IMR-90 (cell line): ENCODE measurements around the gene AMOTL2. TPM values are rescaled to one million over a fixed set of nuclear protein-coding genes. Genes with fewer than 3 reads are reported as not detected.

Experiments used
- ATAC-seq: fragments of 200-7000 bp; cut with Tn5 transposase; 2 replicates; pipeline ENCODE4 v1.9.1; 2020; ENCODE audit warnings: low read depth, mild to moderate bottlenecking, moderate library complexity
- BruUV-seq: library from RNA; stranded (reverse); fragments of 400-500 nt; replicated peaks from 2 replicates; lab custom pipeline; 2021; lab: Mats Ljungman, UMichigan
- CTCF ChIA-PET: fragments of 300-600 bp; formaldehyde crosslinking; extraction: SDS; loops from one replicate; lab custom pipeline; 2021; ENCODE audit warnings: antibody characterized with exemption; lab: Yijun Ruan, JAX
- POLR2A ChIA-PET: fragments of 300-600 bp; sonication (Branson Sonifier 250); formaldehyde crosslinking; loops from one replicate; lab custom pipeline; 2022; ENCODE audit warnings: antibody characterized with exemption; ENCODE audit not compliant: unreplicated experiment; lab: Charles Lee
- DNase-seq: peaks from one replicate; pipeline ENCODE4 v3.0.0; 2013
- H2AFZ ChIP-seq: replicated peaks from 2 replicates; pipeline ENCODE3; 2013; ENCODE audit warnings: low read length, mild to moderate bottlenecking; ENCODE audit not compliant: poor library complexity
- H2AK5ac ChIP-seq: 2 replicates; pipeline ENCODE4 v1.6.1; 2013; ENCODE audit warnings: low read depth, low read length, inconsistent platforms
- H2AK9ac ChIP-seq: replicated peaks from 2 replicates; pipeline ENCODE3; 2013; ENCODE audit warnings: mild to moderate bottlenecking, low read depth, low read length, moderate library complexity; ENCODE audit not compliant: poor library complexity
- H2BK120ac ChIP-seq: 2 replicates; pipeline ENCODE4 v1.6.1; 2013; ENCODE audit warnings: low read depth, low read length, inconsistent platforms
- H2BK15ac ChIP-seq: 3 replicates; pipeline ENCODE4 v1.6.1; 2013; ENCODE audit warnings: low read depth, low read length, inconsistent platforms
- H2BK20ac ChIP-seq: 2 replicates; pipeline ENCODE4 v1.6.1; 2013; ENCODE audit warnings: low read depth, mild to moderate bottlenecking, inconsistent platforms, low read length, moderate library complexity
- H2BK5ac ChIP-seq: 2 replicates; pipeline ENCODE4 v1.6.1; 2013; ENCODE audit warnings: mild to moderate bottlenecking, low read depth, low read length, inconsistent platforms; ENCODE audit not compliant: poor library complexity, severe bottlenecking
- H3K14ac ChIP-seq: replicated peaks from 2 replicates; pipeline ENCODE4 v1.6.1; 2013; ENCODE audit warnings: low read depth, low read length, inconsistent platforms
- H3K18ac ChIP-seq: 2 replicates; pipeline ENCODE4 v1.6.1; 2013; ENCODE audit warnings: low read depth, low read length, control low read depth
- H3K23ac ChIP-seq: 2 replicates; pipeline ENCODE4 v1.6.1; 2013; ENCODE audit warnings: low read depth, low read length, inconsistent platforms
- H3K27ac ChIP-seq: 2 replicates; pipeline ENCODE4 v1.5.1; 2013; ENCODE audit warnings: mild to moderate bottlenecking, control low read depth, low read length; ENCODE audit not compliant: insufficient read depth
- H3K27me3 ChIP-seq: 2 replicates; pipeline ENCODE4 v1.6.1; 2013; ENCODE audit warnings: low read length; ENCODE audit not compliant: control insufficient read depth, insufficient read depth
- H3K36me3 ChIP-seq: 2 replicates; pipeline ENCODE4 v1.6.1; 2013; ENCODE audit warnings: low read length, mixed read lengths; ENCODE audit not compliant: control insufficient read depth, insufficient read depth
- H3K4ac ChIP-seq: 2 replicates; pipeline ENCODE4 v1.6.1; 2013; ENCODE audit warnings: low read depth, low read length, inconsistent platforms
- H3K4me1 ChIP-seq: 2 replicates; pipeline ENCODE4 v1.6.1; 2013; ENCODE audit warnings: low read length, mixed read lengths; ENCODE audit not compliant: control insufficient read depth, insufficient read depth
- H3K4me2 ChIP-seq: 2 replicates; pipeline ENCODE4 v1.6.1; 2013; ENCODE audit warnings: low read depth, mild to moderate bottlenecking, control low read depth, low read length, moderate library complexity
- H3K4me3 ChIP-seq: 2 replicates; pipeline ENCODE4 v1.5.1; 2013; ENCODE audit warnings: low read depth, mild to moderate bottlenecking, control low read depth, low read length, moderate library complexity; ENCODE audit not compliant: insufficient read depth
- H3K56ac ChIP-seq: 2 replicates; pipeline ENCODE4 v1.6.1; 2013; ENCODE audit warnings: low read length, inconsistent platforms; ENCODE audit not compliant: insufficient read depth; ENCODE audit errors: extremely low read depth
- H3K79me1 ChIP-seq, 2 experiments: 2 replicates each; pipeline ENCODE4 v1.6.1; 2013; ENCODE audit warnings: low read length in 2 of 2, inconsistent platforms in 1 of 2, low read depth in 1 of 2
- H3K9ac ChIP-seq: 2 replicates; pipeline ENCODE4 v1.6.1; 2013; ENCODE audit warnings: low read depth, low read length, control low read depth
- H3K9me1 ChIP-seq: 2 replicates; pipeline ENCODE4 v1.6.1; 2013; ENCODE audit warnings: low read length, inconsistent platforms; ENCODE audit not compliant: insufficient read depth
- H3K9me3 ChIP-seq: 2 replicates; pipeline ENCODE4 v1.6.1; 2013; ENCODE audit warnings: low read length; ENCODE audit not compliant: control insufficient read depth, insufficient read depth
- H4K20me1 ChIP-seq: 2 replicates; pipeline ENCODE4 v1.6.1; 2013; ENCODE audit warnings: low read length, inconsistent platforms; ENCODE audit not compliant: insufficient read depth
- H4K5ac ChIP-seq: 2 replicates; pipeline ENCODE4 v1.6.1; 2013; ENCODE audit warnings: mild to moderate bottlenecking, low read depth, low read length, control low read depth
- H4K8ac ChIP-seq, 2 experiments: 2 replicates each; pipeline ENCODE4 v1.6.1; 2013; ENCODE audit warnings: low read depth in 2 of 2, low read length in 2 of 2, control low read depth in 1 of 2, inconsistent platforms in 1 of 2
- H4K91ac ChIP-seq: 2 replicates; pipeline ENCODE4 v1.6.1; 2013; ENCODE audit warnings: low read depth, low read length, inconsistent platforms; ENCODE audit not compliant: insufficient read depth
- BHLHE40 ChIP-seq: fragments of 150-350 bp; IDR thresholded peaks from 2 replicates; pipeline ENCODE4 v1.6.1; 2016; ENCODE audit warnings: mild to moderate bottlenecking, low read depth, low read length
- CEBPB ChIP-seq: IDR thresholded peaks from 2 replicates; pipeline ENCODE4 v1.6.1; 2012; ENCODE audit warnings: low read depth, low read length, improper control_type of control experiment
- CHD1 ChIP-seq: IDR thresholded peaks from 2 replicates; pipeline ENCODE4 v1.6.1; 2012; ENCODE audit warnings: low read depth, low read length, improper control_type of control experiment
- FOS ChIP-seq: fragments of 150-350 bp; IDR thresholded peaks from 2 replicates; pipeline ENCODE4 v1.6.1; 2016; ENCODE audit warnings: low read depth, low read length
- MAFK ChIP-seq: IDR thresholded peaks from 2 replicates; pipeline ENCODE4 v1.6.1; 2012; ENCODE audit warnings: low read depth, low read length, improper control_type of control experiment
- MAZ ChIP-seq: IDR thresholded peaks from 2 replicates; pipeline ENCODE4 v1.6.1; 2012; ENCODE audit warnings: low read depth, mild to moderate bottlenecking, low read length, improper control_type of control experiment, moderate library complexity, borderline replicate concordance
- MXI1 ChIP-seq: IDR thresholded peaks from 2 replicates; pipeline ENCODE4 v1.6.1; 2012; ENCODE audit warnings: low read depth, mild to moderate bottlenecking, low read length, moderate library complexity, borderline replicate concordance
- NFE2L2 ChIP-seq: fragments of 150-350 bp; IDR thresholded peaks from 2 replicates; pipeline ENCODE4 v1.6.1; 2016; ENCODE audit warnings: low read depth, mild to moderate bottlenecking, low read length
- POLR2A ChIP-seq: IDR thresholded peaks from 2 replicates; pipeline ENCODE4 v1.6.1; 2012; ENCODE audit warnings: mild to moderate bottlenecking, low read depth, low read length
- RAD21 ChIP-seq: IDR thresholded peaks from 2 replicates; pipeline ENCODE4 v1.6.1; 2012; ENCODE audit warnings: low read length, improper control_type of control experiment
- RCOR1 ChIP-seq: IDR thresholded peaks from 2 replicates; pipeline ENCODE4 v1.6.1; 2012; ENCODE audit warnings: mild to moderate bottlenecking, low read length, improper control_type of control experiment; ENCODE audit not compliant: insufficient replicate concordance
- RFX5 ChIP-seq: IDR thresholded peaks from 2 replicates; pipeline ENCODE4 v1.8.0; 2012; ENCODE audit warnings: low read depth, mild to moderate bottlenecking, low read length, moderate library complexity
- SMC3 ChIP-seq: fragments of 150-350 bp; IDR thresholded peaks from 2 replicates; pipeline ENCODE4 v1.6.1; 2016; ENCODE audit warnings: low read depth, mild to moderate bottlenecking, antibody characterized with exemption, low read length, moderate library complexity
- WGBS, 2 experiments: methylation state at CpG; one replicate each; pipeline versions ENCODE4 v1.1.5 to v1.1.7; 2013; ENCODE audit warnings: missing lambda C conversion rate in 2 of 2; ENCODE audit not compliant: insufficient read length in 1 of 2; ENCODE audit errors: extremely low coverage in 2 of 2; 5-methylcytosine and 5-hydroxymethylcytosine counted together
- dilution Hi-C: fragments of 300-500 bp; cut with HindIII; formaldehyde crosslinking; loops from one replicate; pipeline ENCODE4 v1.14.3; 2018; ENCODE audit warnings: low sequenced_read_pairs; ENCODE audit not compliant: unreplicated experiment
- in situ Hi-C: fragments of 300-500 bp; cut with MboI; formaldehyde crosslinking; loops from 3 replicates; pipeline ENCODE4 v1.14.3; 2019; ENCODE audit warnings: low sequenced_read_pairs, inconsistent platforms, mixed read lengths
- intact Hi-C: fragments of 100-400 bp; cut with micrococcal nuclease; formaldehyde crosslinking; loops from 2 replicates; pipeline ENCODE4 v1.10.0; 2022
- polyA plus RNA-seq, 3 experiments: library from polyadenylated mRNA; depleted of rRNA; stranded (reverse); fragments of >200 nt; gene quantifications; 2 replicates each; pipeline ENCODE4 v1.2.3, GENCODE V29; 2012; ENCODE audit warnings: low replicate concordance in 1 of 3
- total RNA-seq: library from RNA; depleted of rRNA; stranded (reverse); fragments of >200 nt; gene quantifications from 2 replicates; pipeline ENCODE4 v1.2.3, GENCODE V29; 2012
- TF ChIP-seq, protein P1 (sequence below): conservative IDR thresholded peaks from 2 replicates; pipeline ENCODE4 v1.5.1; 2012; ENCODE audit warnings: mild to moderate bottlenecking, low read depth, low read length, improper control_type of control experiment
- TF ChIP-seq, protein P2 (sequence below): fragments of 150-350 bp; IDR thresholded peaks from 2 replicates; pipeline ENCODE4 v1.6.1; 2016; ENCODE audit warnings: low read depth, mild to moderate bottlenecking, low read length, moderate library complexity, borderline replicate concordance
- TF ChIP-seq, protein P3 (sequence below): fragments of 150-350 bp; IDR thresholded peaks from 2 replicates; pipeline ENCODE4 v1.6.1; 2017; ENCODE audit warnings: mild to moderate bottlenecking, antibody characterized with exemption, low read length, low read depth

The AMOTL2 gene
- total and polyA plus RNA-seq, 2 of the 4 experiments (the other 2 are of a cell fraction), result 162 to 176 TPM

DNA sequence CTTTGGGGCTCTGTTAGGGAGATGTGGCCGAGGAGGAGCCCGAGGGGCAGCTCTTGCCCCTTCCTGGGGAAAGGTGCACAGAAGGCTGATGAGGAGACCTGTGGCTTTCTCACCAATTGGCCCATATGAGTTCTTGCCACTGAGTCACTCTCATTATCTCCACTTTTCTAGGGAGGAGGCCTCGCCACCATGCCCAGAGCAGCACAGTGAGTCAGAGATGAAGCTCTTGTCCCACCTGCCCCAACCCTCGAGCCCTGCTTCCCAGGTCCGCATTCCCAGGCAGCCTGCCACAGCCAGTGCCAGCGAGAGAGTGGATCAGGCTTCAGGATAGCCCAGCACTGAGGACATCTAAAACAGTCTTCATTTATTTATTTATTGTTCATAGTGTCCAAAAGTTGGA lies 53.5 kb downstream of the AMOTL2 start:
- dilution Hi-C loops (no loop called here), intact Hi-C loops (no loop called here), in situ Hi-C loops (no loop called here)
- peaks cover 22% of the 10 kb centered on the region for H3K9me1 ChIP-seq
- H4K5ac ChIP-seq, result no peak overlapping the region
- H2BK120ac ChIP-seq, result no peak overlapping the region
- no peak overlapping the region for H3K4me3 ChIP-seq
- H2AFZ ChIP-seq, result peak overlapping the region; percentile 26
- ATAC-seq (no peak), DNase-seq (no peak)
- no peaks in the 10 kb centered on the region for H3K9me3 ChIP-seq
- H3K56ac ChIP-seq, result no peak overlapping the region
- peak overlapping the region; percentile 49 for H2BK20ac ChIP-seq
- H2BK5ac ChIP-seq, result no peak overlapping the region
- CTCF ChIA-PET, result no interaction called here
- no peaks in the 10 kb centered on the region for H3K36me3 ChIP-seq
- H3K18ac ChIP-seq, result no peak overlapping the region
- no peak overlapping the region for H3K27ac ChIP-seq
- peaks cover 19% of the 10 kb centered on the region for H3K4me1 ChIP-seq
- H3K79me1 ChIP-seq, result peaks cover 0 to 22% of the 10 kb centered on the region in 2 experiments; a peak in 2 of 4 replicates
- no peaks in the 10 kb centered on the region for H3K27me3 ChIP-seq
- no peak overlapping the region; the same call in 1 of the 2 replicates for H3K23ac ChIP-seq
- POLR2A ChIA-PET, result no interaction called here
- BruUV-seq, result no TSS peak
- H2BK15ac ChIP-seq, result no peak overlapping the region
- H3K4me2 ChIP-seq, result no peak overlapping the region
- no peak overlapping the region for H3K9ac ChIP-seq
- H4K20me1 ChIP-seq, result no peaks in the 10 kb centered on the region
- WGBS, 2 experiments, result no CpG with 5 or more reads among the region's 6 CpGs
- peak overlapping the region; percentile 52 for H3K4ac ChIP-seq
- 0 out of 2 replicates have a peak overlapping the region, but pooled peaks have one; percentile 15 for H3K14ac ChIP-seq
- no peak for TF ChIP-seq FOS
- no peak for TF ChIP-seq BHLHE40
- TF ChIP-seq CEBPB, result no peak
- TF ChIP-seq, protein P1, sequence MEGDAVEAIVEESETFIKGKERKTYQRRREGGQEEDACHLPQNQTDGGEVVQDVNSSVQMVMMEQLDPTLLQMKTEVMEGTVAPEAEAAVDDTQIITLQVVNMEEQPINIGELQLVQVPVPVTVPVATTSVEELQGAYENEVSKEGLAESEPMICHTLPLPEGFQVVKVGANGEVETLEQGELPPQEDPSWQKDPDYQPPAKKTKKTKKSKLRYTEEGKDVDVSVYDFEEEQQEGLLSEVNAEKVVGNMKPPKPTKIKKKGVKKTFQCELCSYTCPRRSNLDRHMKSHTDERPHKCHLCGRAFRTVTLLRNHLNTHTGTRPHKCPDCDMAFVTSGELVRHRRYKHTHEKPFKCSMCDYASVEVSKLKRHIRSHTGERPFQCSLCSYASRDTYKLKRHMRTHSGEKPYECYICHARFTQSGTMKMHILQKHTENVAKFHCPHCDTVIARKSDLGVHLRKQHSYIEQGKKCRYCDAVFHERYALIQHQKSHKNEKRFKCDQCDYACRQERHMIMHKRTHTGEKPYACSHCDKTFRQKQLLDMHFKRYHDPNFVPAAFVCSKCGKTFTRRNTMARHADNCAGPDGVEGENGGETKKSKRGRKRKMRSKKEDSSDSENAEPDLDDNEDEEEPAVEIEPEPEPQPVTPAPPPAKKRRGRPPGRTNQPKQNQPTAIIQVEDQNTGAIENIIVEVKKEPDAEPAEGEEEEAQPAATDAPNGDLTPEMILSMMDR, result no peak
- TF ChIP-seq MXI1, result no peak
- no peak for TF ChIP-seq SMC3
- TF ChIP-seq CHD1, result no peak
- TF ChIP-seq POLR2A, result no peak
- no peak for TF ChIP-seq RAD21
- TF ChIP-seq MAFK, result no peak
- TF ChIP-seq MAZ, result no peak
- TF ChIP-seq NFE2L2, result no peak
- no peak for TF ChIP-seq RFX5
- no peak for TF ChIP-seq RCOR1
- TF ChIP-seq, protein P2, sequence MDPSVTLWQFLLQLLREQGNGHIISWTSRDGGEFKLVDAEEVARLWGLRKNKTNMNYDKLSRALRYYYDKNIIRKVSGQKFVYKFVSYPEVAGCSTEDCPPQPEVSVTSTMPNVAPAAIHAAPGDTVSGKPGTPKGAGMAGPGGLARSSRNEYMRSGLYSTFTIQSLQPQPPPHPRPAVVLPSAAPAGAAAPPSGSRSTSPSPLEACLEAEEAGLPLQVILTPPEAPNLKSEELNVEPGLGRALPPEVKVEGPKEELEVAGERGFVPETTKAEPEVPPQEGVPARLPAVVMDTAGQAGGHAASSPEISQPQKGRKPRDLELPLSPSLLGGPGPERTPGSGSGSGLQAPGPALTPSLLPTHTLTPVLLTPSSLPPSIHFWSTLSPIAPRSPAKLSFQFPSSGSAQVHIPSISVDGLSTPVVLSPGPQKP, result no peak
- TF ChIP-seq, protein P3, sequence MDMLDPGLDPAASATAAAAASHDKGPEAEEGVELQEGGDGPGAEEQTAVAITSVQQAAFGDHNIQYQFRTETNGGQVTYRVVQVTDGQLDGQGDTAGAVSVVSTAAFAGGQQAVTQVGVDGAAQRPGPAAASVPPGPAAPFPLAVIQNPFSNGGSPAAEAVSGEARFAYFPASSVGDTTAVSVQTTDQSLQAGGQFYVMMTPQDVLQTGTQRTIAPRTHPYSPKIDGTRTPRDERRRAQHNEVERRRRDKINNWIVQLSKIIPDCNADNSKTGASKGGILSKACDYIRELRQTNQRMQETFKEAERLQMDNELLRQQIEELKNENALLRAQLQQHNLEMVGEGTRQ, result no peak
- peak overlapping the region; percentile 37 for H2AK9ac ChIP-seq
- H2AK5ac ChIP-seq, result peak overlapping the region; percentile 27
- peak overlapping the region; percentile 51; the same call in 1 of the 2 replicates for H4K91ac ChIP-seq
- H4K8ac ChIP-seq, result no peak overlapping the region
